Esophagus mucosa (tissue), 1 donor: ENCODE results near the gene CACNB4. TPM values are rescaled to one million over a fixed set of nuclear protein-coding genes. Genes with fewer than 3 reads are reported as not detected.
"Not testable (repeated sequence)": the region's sequence is repeated elsewhere in the genome, so short reads cannot be mapped to it uniquely, and the experiment has no call there.

Experiments
- ATAC-seq: fragments of 200-7000 bp; cut with Tn5 transposase; one replicate; pipeline ENCODE4 v1.9.1; 2020
- total RNA-seq: library from RNA; stranded (reverse); gene quantifications from one replicate; pipeline ENCODE4 v1.2.4, GENCODE V29; 2023
- donor health status: DM: yes; HTN: yes; CAD: no.

The CACNB4 gene
- total RNA-seq, 1 donor from 2014 or later, result 9.6 TPM

- no peak for ATAC-seq
Observed at GRCh38 chr2:151900331-151900730, 198.5 kb downstream of the CACNB4 start.

- ATAC-seq, result no peak
Observed at GRCh38 chr2:151899156-151899555, 199.7 kb downstream of the CACNB4 start.

GRCh38 chr2:151891566-151892194 is 207.2 kb downstream of the CACNB4 start:
- ATAC-seq, result no peak

- ATAC-seq, result no peak
Observed at GRCh38 chr2:151887164-151887563, 211.7 kb downstream of the CACNB4 start.

- ATAC-seq, result peak; percentile 94
Observed at GRCh38 chr2:151886241-151886640, 212.6 kb downstream of the CACNB4 start.

- no peak for ATAC-seq
Observed at GRCh38 chr2:151882786-151883445, 215.9 kb downstream of the CACNB4 start.

GRCh38 chr2:151881342-151881741 is 217.5 kb downstream of the CACNB4 start:
- ATAC-seq, result no peak

- no peak for ATAC-seq
Observed at GRCh38 chr2:151880586-151880985, 218.3 kb downstream of the CACNB4 start.

GRCh38 chr2:151878655-151879563 is 219.9 kb downstream of the CACNB4 start:
- ATAC-seq, result peak; percentile 44

- no peak for ATAC-seq
Observed at GRCh38 chr2:151878204-151878603, 220.6 kb downstream of the CACNB4 start.

GRCh38 chr2:151875631-151876030 is 223.2 kb downstream of the CACNB4 start:
- ATAC-seq, result not testable (repeated sequence)

GRCh38 chr2:151872463-151872862 is 226.4 kb downstream of the CACNB4 start:
- ATAC-seq, result no peak

- no peak for ATAC-seq
Observed at GRCh38 chr2:151869291-151869690, 229.6 kb downstream of the CACNB4 start.

- peak; percentile 57 for ATAC-seq
Observed at GRCh38 chr2:151862700-151863099, 236.1 kb downstream of the CACNB4 start.

- no peak for ATAC-seq
Observed at GRCh38 chr2:151861174-151861573, 237.7 kb downstream of the CACNB4 start.

- ATAC-seq, result no peak
Observed at GRCh38 chr2:151860613-151861146, 238.2 kb downstream of the CACNB4 start.

GRCh38 chr2:151860210-151860609 is 238.6 kb downstream of the CACNB4 start:
- peak; percentile 44 for ATAC-seq

- peak; percentile 94 for ATAC-seq
Observed at GRCh38 chr2:151857650-151858049, 241.2 kb downstream of the CACNB4 start.

- no peak for ATAC-seq
Observed at GRCh38 chr2:151855111-151855510, 243.7 kb downstream of the CACNB4 start.

GRCh38 chr2:151853070-151853758 is 245.6 kb downstream of the CACNB4 start:
- no peak for ATAC-seq

GRCh38 chr2:151852260-151853069 is 246.4 kb downstream of the CACNB4 start:
- no peak for ATAC-seq

- ATAC-seq, result no peak
Observed at GRCh38 chr2:151851761-151852160, 247.1 kb downstream of the CACNB4 start.
